Neural cell (in vitro differentiated cells): ENCODE measurements around the gene CAMK2G. TPM values are rescaled to one million over a fixed set of nuclear protein-coding genes. Genes with fewer than 3 reads are reported as not detected.

Experiments used
- H2AFZ ChIP-seq: fragments of 200-600, 300-800 bp; sonication (generic), shearing (Covaris generic); 2 replicates; pipeline ENCODE4 v1.6.0; 2014; ENCODE audit warnings: low read depth, mild to moderate bottlenecking, antibody characterized with exemption, low read length, moderate library complexity
- H3F3A ChIP-seq: fragments of 200-600 bp; shearing (Covaris generic); 2 replicates; pipeline ENCODE4 v1.6.1; 2016; ENCODE audit warnings: mild to moderate bottlenecking, moderate library complexity, mixed read lengths, antibody characterized with exemption, low read length; ENCODE audit not compliant: insufficient read depth, poor library complexity, severe bottlenecking
- H3K27ac ChIP-seq: fragments of 200-600, 300-800 bp; sonication (generic), shearing (Covaris generic); 2 replicates; pipeline ENCODE4 v1.5.1; 2014; ENCODE audit warnings: mild to moderate bottlenecking, low read length, moderate library complexity
- H3K27me3 ChIP-seq: fragments of 300-800, 200-600 bp; sonication (generic), shearing (Covaris generic); 2 replicates; pipeline ENCODE4 v1.6.0; 2014; ENCODE audit warnings: mild to moderate bottlenecking, low read depth, low read length, moderate library complexity; ENCODE audit not compliant: insufficient read depth
- H3K36me3 ChIP-seq: fragments of 300-800, 200-600 bp; sonication (generic), shearing (Covaris generic); 2 replicates; pipeline ENCODE4 v1.5.1; 2014; ENCODE audit warnings: mild to moderate bottlenecking, antibody characterized with exemption, low read length, moderate library complexity; ENCODE audit not compliant: insufficient read depth
- H3K4me2 ChIP-seq: fragments of 300-800, 200-600 bp; sonication (generic), shearing (Covaris generic); 2 replicates; pipeline ENCODE4 v1.6.0; 2014; ENCODE audit warnings: mild to moderate bottlenecking, low read length
- H3K4me3 ChIP-seq: fragments of 300-800, 200-600 bp; sonication (generic), shearing (Covaris generic); 2 replicates; pipeline ENCODE4 v1.5.1; 2014; ENCODE audit warnings: mild to moderate bottlenecking, low read length, moderate library complexity
- H3K79me2 ChIP-seq: fragments of 200-600 bp; shearing (Covaris generic); replicated peaks from 2 replicates; pipeline ENCODE4 v1.6.0; 2014; ENCODE audit warnings: mild to moderate bottlenecking, low read length, moderate library complexity; ENCODE audit not compliant: insufficient read depth
- H3K9ac ChIP-seq: fragments of 300-800, 200-600 bp; sonication (generic), shearing (Covaris generic); 2 replicates; pipeline ENCODE4 v1.6.1; 2016; ENCODE audit warnings: mild to moderate bottlenecking, low read length, mixed read lengths
- H3K9me2 ChIP-seq: fragments of 200-600 bp; shearing (Covaris generic); 2 replicates; pipeline ENCODE4 v1.6.1; 2016; ENCODE audit warnings: mild to moderate bottlenecking, low read length, mixed read lengths; ENCODE audit not compliant: insufficient read depth
- H3K9me3 ChIP-seq: fragments of 200-600, 300-800 bp; sonication (generic), shearing (Covaris generic); 2 replicates; pipeline ENCODE4 v1.6.1; 2016; ENCODE audit warnings: mild to moderate bottlenecking, mixed run types, low read length, moderate library complexity, mixed read lengths
- H4K20me1 ChIP-seq: fragments of 200-600 bp; shearing (Covaris generic); 2 replicates; pipeline ENCODE4 v1.6.1; 2016; ENCODE audit warnings: mild to moderate bottlenecking, mixed run types; ENCODE audit not compliant: insufficient read depth
- EP300 ChIP-seq: fragments of 450-650 bp; conservative IDR thresholded peaks from 2 replicates; pipeline ENCODE4 v1.6.1; 2014; ENCODE audit warnings: antibody characterized with exemption, mild to moderate bottlenecking, moderate library complexity; ENCODE audit not compliant: poor library complexity, severe bottlenecking
- EZH2 ChIP-seq: fragments of 200-600, 300-800 bp; shearing (Covaris generic), sonication (generic); IDR thresholded peaks from 2 replicates; pipeline ENCODE4 v1.6.1; 2014; ENCODE audit warnings: antibody characterized with exemption, low read length, borderline replicate concordance, mild to moderate bottlenecking; ENCODE audit not compliant: insufficient read depth, poor library complexity, severe bottlenecking
- MXI1 ChIP-seq: fragments of 450-650 bp; conservative IDR thresholded peaks from 2 replicates; pipeline ENCODE4 v1.6.1; 2014; ENCODE audit warnings: antibody characterized with exemption, mild to moderate bottlenecking; ENCODE audit not compliant: poor library complexity, severe bottlenecking
- POLR2AphosphoS5 ChIP-seq: IDR thresholded peaks from 2 replicates; pipeline ENCODE4 v1.6.1; 2012
- RAD21 ChIP-seq: fragments of 450-650 bp; conservative IDR thresholded peaks from 2 replicates; pipeline ENCODE4 v1.6.1; 2014; ENCODE audit warnings: antibody characterized with exemption, mild to moderate bottlenecking, moderate library complexity
- SMC3 ChIP-seq: fragments of 450-650 bp; conservative IDR thresholded peaks from 2 replicates; pipeline ENCODE4 v1.6.1; 2014; ENCODE audit warnings: antibody characterized with exemption, mild to moderate bottlenecking, moderate library complexity; ENCODE audit not compliant: poor library complexity
- TAF1 ChIP-seq: IDR thresholded peaks from 2 replicates; pipeline ENCODE4 v1.6.1; 2012; ENCODE audit warnings: low read depth
- polyA plus RNA-seq: library from polyadenylated mRNA; depleted of rRNA; stranded (reverse); fragments of >200 nt; gene quantifications from 2 replicates; pipeline ENCODE4 v1.2.3, GENCODE V29; 2014
- TF ChIP-seq, protein P1 (sequence below): fragments of 450-650 bp; IDR thresholded peaks from 2 replicates; pipeline ENCODE4 v1.5.1; 2014; ENCODE audit warnings: antibody characterized with exemption, mild to moderate bottlenecking, moderate library complexity; ENCODE audit not compliant: poor library complexity, severe bottlenecking
- TF ChIP-seq, protein P2 (sequence below): IDR thresholded peaks from 2 replicates; pipeline ENCODE4 v1.6.1; 2012; ENCODE audit warnings: borderline replicate concordance

The CAMK2G gene
- polyA plus RNA-seq, 1 donor from 2014 or later = 55.4 TPM

DNA sequence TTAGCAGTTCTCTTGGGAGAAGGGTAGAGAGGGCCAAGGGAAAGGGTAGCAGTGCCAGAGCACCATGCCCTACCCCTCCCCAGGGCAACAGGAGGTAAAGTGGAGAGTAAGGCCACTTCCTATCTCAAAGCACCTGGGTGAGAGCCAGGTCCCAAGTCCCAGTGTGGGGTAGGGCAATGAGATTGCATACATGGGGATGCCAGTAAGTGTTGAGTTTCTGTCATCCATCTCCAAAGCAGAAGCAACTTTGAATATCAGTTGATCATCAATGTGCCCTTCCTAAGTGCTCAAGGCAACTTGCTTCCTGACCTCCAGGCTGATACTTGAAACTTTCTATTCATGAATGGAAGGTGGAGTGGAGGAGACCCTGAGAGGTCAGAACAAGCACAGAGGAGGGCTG is 2.2 kb upstream of the CAMK2G start:
- no peaks in the 10 kb centered on the region for H3F3A ChIP-seq
- no peaks in the 10 kb centered on the region for H3K27me3 ChIP-seq
- H3K9me2 ChIP-seq = no peaks in the 10 kb centered on the region
- no peak overlapping the region for H3K4me2 ChIP-seq
- no peak overlapping the region for H3K9ac ChIP-seq
- H3K9me3 ChIP-seq = no peaks in the 10 kb centered on the region
- H4K20me1 ChIP-seq = no peaks in the 10 kb centered on the region
- H3K79me2 ChIP-seq = no peaks in the 10 kb centered on the region
- H3K36me3 ChIP-seq = no peaks in the 10 kb centered on the region
- H2AFZ ChIP-seq = no peak overlapping the region
- no peak overlapping the region for H3K27ac ChIP-seq
- TF ChIP-seq POLR2AphosphoS5 = no peak
- H3K4me3 ChIP-seq = no peak overlapping the region

DNA sequence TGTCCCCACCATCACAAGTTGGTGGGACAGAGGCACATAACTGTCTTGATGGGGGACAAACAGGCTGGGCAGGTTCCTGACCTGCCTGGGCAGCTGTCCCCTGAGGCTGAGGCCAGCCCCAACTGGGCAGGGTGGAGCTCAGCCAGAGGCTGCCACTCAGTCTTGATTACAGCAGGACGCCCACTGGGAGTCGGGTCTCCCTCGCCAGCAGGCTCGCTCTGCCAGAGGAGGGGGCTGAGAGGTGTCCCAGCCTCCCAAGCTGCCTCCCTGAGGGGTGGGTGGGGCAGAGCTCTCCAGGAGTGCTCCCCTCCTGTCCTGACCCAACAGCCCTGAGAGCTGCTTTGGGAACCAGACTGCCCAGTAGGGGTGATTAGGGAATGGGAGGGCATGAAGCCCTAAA is 1.8 kb upstream of the CAMK2G start:
- no peaks in the 10 kb centered on the region for H3K9me3 ChIP-seq
- no peaks in the 10 kb centered on the region for H4K20me1 ChIP-seq
- H3K9me2 ChIP-seq = no peaks in the 10 kb centered on the region
- no peak overlapping the region for H2AFZ ChIP-seq
- no peaks in the 10 kb centered on the region for H3F3A ChIP-seq
- H3K27ac ChIP-seq = no peak overlapping the region
- H3K79me2 ChIP-seq = no peaks in the 10 kb centered on the region
- no peaks in the 10 kb centered on the region for H3K36me3 ChIP-seq
- no peak overlapping the region for H3K4me3 ChIP-seq
- no peak overlapping the region for H3K4me2 ChIP-seq
- TF ChIP-seq SMC3 = no peak
- TF ChIP-seq POLR2AphosphoS5 = no peak
- TF ChIP-seq EP300 = no peak
- TF ChIP-seq, protein P1, sequence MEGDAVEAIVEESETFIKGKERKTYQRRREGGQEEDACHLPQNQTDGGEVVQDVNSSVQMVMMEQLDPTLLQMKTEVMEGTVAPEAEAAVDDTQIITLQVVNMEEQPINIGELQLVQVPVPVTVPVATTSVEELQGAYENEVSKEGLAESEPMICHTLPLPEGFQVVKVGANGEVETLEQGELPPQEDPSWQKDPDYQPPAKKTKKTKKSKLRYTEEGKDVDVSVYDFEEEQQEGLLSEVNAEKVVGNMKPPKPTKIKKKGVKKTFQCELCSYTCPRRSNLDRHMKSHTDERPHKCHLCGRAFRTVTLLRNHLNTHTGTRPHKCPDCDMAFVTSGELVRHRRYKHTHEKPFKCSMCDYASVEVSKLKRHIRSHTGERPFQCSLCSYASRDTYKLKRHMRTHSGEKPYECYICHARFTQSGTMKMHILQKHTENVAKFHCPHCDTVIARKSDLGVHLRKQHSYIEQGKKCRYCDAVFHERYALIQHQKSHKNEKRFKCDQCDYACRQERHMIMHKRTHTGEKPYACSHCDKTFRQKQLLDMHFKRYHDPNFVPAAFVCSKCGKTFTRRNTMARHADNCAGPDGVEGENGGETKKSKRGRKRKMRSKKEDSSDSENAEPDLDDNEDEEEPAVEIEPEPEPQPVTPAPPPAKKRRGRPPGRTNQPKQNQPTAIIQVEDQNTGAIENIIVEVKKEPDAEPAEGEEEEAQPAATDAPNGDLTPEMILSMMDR = no peak
- TF ChIP-seq RAD21 = no peak
- TF ChIP-seq MXI1 = no peak
- TF ChIP-seq, protein P2, sequence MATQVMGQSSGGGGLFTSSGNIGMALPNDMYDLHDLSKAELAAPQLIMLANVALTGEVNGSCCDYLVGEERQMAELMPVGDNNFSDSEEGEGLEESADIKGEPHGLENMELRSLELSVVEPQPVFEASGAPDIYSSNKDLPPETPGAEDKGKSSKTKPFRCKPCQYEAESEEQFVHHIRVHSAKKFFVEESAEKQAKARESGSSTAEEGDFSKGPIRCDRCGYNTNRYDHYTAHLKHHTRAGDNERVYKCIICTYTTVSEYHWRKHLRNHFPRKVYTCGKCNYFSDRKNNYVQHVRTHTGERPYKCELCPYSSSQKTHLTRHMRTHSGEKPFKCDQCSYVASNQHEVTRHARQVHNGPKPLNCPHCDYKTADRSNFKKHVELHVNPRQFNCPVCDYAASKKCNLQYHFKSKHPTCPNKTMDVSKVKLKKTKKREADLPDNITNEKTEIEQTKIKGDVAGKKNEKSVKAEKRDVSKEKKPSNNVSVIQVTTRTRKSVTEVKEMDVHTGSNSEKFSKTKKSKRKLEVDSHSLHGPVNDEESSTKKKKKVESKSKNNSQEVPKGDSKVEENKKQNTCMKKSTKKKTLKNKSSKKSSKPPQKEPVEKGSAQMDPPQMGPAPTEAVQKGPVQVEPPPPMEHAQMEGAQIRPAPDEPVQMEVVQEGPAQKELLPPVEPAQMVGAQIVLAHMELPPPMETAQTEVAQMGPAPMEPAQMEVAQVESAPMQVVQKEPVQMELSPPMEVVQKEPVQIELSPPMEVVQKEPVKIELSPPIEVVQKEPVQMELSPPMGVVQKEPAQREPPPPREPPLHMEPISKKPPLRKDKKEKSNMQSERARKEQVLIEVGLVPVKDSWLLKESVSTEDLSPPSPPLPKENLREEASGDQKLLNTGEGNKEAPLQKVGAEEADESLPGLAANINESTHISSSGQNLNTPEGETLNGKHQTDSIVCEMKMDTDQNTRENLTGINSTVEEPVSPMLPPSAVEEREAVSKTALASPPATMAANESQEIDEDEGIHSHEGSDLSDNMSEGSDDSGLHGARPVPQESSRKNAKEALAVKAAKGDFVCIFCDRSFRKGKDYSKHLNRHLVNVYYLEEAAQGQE = no peak
- no peak for TF ChIP-seq EZH2
- no peak for TF ChIP-seq TAF1
- H3K9ac ChIP-seq = no peak overlapping the region
- H3K27me3 ChIP-seq = no peaks in the 10 kb centered on the region

DNA sequence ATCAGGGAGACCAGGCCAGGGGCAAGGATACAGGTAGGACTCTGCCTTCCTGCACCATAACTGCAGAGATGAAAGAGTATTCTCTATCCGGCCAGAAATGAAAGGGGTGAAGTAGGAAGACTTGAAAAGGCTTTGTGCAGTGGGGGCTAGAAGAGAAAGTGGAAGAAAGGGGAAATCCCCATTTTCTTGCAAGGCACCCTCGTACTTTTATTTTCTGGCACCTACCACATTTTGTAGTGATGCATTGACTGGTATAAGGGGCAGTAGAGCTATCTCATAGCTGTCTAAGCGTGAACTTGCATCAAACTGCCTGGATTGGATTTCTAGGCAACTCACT is 752 bp upstream of the CAMK2G start:
- Histone ChIP-seq H3F3A (no peaks in the 10 kb centered on the region), H3K9ac (peak overlapping the region; percentile 52)

More for the DNA sequence above, 752 bp upstream of the CAMK2G start:
- TF ChIP-seq, protein P2 = no peak
- no peak for TF ChIP-seq POLR2AphosphoS5
- no peak for TF ChIP-seq EP300
- no peak for TF ChIP-seq EZH2
- no peak for TF ChIP-seq RAD21
- no peak for TF ChIP-seq SMC3
- TF ChIP-seq, protein P1 = no peak
- TF ChIP-seq MXI1 = no peak
- no peak for TF ChIP-seq TAF1
- H3K27ac ChIP-seq = no peak overlapping the region
- peak overlapping the region; percentile 45 for H2AFZ ChIP-seq
- no peaks in the 10 kb centered on the region for H3K9me2 ChIP-seq
- H3K4me2 ChIP-seq = peak overlapping the region; percentile 14
- no peaks in the 10 kb centered on the region for H3K27me3 ChIP-seq
- H3K79me2 ChIP-seq = no peaks in the 10 kb centered on the region
- no peaks in the 10 kb centered on the region for H3K36me3 ChIP-seq
- peak overlapping the region; percentile 76 for H3K4me3 ChIP-seq
- no peaks in the 10 kb centered on the region for H4K20me1 ChIP-seq
- H3K9me3 ChIP-seq = no peaks in the 10 kb centered on the region
